A172 (cell line): Measurements from ENCODE around the gene COL16A1. TPM values are rescaled to one million over a fixed set of nuclear protein-coding genes. Genes with fewer than 3 reads are reported as not detected.
"Not testable (repeated sequence)": the region's sequence is repeated elsewhere in the genome, so short reads cannot be mapped to it uniquely, and the experiment has no call there.

Experiments
- DNase-seq: peaks from one replicate; pipeline ENCODE4 v3.0.0-alpha.2; 2015; ENCODE audit warnings: low spot score
- total RNA-seq: library from RNA; depleted of rRNA; stranded (reverse); fragments of >200 nt; shearing (Covaris generic); gene quantifications from 2 replicates; pipeline ENCODE4 v1.2.3, GENCODE V29; 2014

Gene COL16A1
- total RNA-seq, 1 experiment from 2014 or later, result 12.7 TPM

DNA sequence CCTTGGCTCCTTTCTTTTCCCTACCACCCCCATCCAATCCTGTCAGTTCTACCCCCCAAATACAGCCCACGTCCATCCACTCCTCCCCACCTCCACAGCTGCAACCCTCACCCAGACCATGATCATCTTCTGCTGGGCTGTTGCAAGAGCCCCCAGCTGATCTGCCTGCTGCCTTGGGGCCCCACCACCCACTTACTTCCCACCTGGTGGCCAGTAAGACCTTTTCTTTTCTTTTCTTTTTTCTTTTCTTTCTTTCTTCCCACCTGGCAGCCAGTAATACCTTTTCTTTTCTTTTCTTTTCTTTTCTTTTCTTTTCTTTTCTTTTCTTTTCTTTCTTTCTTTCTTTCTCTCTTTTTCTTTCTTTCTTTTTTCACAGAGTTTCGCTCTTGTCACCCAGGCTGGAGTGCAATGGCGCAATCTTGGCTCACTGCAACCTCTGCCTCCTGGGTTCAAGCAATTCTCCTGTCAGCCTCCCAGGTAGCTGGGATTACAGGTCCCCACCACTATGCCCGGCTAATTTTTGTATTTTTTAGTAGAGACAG, 3.3 kb upstream of the COL16A1 start:
- DNase-seq, result not testable (repeated sequence)

DNA sequence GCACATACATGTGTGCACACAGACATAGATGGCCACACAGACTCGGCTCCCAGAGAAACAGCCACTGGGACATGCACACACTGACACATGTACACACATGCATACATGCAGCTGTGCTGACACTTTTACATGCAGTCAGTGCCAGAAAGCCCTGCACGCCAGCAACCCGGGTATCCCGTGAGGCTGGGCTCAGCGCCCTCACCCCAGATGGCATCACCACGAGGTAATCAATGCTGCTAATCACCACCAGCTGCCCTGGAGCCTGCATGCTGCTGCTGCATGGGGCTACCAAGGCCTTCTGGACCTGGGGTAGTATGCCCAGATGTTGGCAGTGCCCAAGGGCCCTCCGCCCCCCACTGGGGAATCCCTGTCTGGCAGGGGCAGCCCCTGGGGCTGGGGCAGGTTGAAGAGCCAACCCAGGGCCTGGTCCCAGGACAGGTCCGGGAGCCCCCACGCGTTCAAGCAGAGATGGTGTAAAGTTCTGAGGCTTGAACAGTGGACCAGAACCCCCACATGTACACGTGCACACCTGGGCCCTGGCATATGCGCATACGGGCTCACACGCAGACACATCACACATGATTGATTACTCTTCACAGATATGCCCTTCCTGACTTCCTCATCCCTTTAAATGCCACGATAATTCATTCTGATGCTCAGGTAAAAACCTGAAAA, 2.7 kb upstream of the COL16A1 start:
- no peak for DNase-seq

DNA sequence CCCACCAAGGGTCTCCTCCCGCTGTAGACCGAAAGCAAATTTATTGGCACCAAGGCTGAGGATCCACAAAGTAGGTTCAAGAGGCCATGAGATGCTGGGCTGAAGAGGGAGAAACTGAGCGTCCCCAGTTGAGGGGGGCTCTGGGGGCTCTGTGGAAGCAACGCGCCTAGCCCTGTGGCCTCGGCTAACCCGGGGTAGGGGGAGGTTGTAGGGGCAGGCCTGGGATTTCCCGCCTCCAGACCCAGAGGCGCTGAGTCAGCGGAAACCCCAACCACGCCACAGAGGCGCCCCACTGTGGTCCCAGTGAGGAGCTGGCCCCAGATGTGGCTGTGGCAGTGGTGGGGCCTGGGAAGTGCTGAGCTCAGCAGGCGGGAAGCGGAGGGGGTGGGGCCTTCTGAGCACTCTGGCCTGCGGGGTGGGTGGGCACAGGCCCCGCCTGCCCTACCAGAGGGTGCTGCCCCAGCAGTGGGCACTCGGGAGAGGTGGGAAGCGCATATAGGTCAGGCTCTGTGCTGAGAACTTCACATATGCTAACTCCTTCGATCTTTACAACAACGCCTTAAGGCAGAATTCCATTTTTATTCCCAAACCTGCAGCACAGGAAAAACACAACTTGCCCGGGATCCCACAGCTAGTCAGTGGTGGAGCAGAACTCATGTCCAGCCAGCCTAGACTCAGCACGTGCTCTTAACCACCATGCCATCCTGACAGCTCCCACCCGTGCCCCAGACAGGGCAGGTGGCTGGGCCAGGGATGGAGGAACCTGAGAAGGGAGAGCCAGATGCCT, 1.5 kb upstream of the COL16A1 start:
- DNase-seq, result no peak

DNA sequence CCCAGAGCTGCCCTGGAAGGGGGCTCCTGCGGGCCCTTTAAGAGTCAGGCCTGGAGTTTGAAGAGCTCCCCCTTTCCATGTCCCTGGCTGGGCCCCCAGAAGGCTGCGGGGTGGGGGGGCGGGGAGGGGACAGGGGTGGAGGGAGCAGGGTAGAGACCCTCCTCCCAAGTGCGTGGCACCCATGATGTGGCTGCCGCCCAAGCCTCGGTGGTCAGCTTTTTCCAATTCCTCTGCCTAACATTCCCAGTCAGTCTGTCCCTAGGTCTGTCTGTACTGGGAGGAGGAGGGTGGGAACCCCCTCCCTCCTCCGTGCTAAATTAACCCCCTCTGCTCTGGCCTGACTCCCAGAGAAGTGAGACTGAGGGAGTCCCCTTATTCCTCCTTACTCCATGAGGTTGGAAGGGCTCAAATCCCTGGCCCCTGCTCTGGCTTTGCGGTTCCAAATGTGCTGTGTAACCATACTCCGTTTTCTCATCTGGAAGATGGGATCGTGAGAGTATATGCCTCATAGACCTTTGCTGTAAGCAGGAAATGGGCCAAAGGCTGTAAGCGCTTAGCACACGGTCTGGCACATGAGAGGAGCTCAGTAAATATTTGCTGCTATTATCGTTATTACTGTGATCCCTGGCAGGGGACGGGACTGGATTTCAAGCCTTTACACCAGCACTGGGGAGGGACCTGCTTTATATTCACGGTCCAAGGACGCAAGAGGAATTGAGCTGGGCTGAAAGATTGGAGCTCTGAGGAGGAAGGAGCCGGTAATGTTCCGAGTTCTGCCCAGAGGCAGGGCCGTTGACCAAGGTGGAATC, 658 bp upstream of the COL16A1 start:
- DNase-seq, result no peak

DNA sequence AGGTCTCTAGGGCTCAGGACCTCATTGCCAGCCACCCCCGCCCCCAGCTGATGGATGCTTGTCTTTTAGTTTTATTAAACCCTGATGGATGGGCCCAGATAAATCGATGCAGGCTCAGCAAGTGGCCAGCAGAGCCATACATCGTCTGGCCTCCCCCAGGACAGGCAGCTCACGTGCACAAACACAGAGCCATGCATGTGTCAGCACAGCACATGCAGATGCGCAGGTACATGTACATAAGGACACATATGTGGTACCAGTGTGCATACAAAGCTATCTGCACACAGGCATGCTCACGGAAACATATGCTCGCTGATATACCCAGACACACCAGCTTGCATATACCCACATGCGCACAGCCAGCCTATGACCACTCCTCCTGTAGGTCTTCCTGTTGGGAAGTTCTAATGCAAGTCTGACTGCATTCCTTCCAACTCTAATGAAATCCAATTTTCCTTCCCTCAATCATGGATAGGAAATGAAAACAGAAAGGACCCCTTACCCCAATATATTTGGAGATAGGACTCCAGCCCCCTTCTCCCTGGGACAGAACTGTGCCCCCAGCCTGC, 897 bp downstream of the COL16A1 start:
- no peak for DNase-seq

DNA sequence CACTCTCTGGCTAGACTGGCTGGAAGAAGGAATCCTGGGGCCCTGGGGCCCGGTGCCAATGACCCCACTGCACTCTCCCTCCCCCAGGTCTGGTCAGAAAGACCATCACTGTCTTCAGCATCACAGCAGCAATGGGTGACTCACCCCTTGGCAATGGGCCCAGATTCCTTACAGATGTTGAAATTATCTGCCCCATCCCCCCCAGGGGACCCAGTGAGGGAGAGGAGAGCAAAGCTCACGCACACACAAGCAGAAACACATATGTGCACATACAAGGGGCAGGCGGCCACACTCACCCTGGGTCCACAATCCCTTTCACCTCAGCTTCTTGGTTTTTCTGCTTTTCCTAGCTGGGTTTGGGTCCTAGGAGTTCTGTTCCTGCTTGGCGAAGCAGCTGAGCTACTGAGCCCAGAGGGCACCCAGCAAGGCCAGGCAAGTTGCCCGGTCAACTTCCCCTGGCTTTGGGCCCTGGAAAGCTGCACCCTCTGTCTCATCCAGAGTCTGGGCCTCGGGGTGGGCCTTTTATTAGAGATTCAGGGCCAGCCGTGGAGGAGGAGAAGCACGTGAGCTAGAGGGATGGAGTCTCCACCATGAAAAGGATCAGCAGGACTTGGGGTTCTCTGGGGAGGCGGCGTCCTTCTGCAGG, 2.6 kb downstream of the COL16A1 start:
- DNase-seq, result peak; percentile 92

DNA sequence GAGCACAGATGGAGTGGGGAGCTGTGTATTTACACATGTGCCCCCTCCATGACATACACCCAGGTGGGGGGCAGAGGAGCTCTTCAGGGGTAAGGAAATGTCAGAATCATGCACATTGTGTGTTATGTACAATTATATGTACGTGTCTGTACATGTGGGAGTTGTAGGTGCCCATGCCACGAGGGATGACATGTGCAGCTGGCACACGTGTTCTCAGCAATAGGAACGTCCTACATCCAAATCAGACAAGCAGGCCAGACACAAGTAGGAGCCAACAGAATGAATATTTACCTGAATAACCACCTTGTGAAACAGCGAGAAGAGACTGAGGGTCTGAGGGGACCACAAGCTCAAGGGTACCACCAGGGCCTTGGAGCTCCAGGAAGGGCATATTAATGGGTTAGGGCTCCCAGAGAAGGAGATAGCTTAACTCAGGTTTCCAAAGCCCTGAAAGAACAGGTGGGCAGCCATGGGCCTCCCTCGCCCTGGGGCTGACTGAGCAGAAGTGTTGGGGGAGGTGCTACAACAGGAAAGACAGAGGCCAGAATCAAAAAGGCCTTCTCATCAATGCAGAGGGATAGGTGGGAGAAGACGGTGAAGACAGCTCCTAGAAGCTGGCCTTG, 3.2 kb downstream of the COL16A1 start:
- no peak for DNase-seq

DNA sequence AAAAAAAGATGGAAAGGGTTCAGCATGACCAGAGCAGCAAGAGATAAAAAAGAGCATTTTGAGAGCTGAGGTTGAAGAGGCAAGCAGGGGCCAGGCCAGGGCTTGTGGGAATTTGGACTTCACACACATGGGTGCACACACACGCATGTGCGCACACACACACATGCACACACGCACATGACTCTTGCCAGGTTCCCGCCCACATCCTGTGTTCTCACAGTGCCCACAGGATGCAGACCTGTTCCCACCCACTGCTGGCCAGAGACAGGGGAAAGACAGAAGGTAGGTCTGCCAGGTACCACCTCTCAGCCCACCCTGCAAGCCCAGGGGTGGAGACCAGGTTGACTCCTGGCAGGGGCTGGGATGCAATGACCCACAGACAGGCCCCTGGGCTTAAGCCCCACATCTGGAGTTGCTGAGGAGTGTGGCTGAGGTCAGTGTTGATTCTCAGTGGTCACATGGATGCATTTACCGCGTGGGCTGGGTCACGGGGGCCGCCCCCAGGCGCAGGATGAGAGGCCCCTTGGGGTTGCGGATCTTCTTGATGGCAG, 4.4 kb downstream of the COL16A1 start:
- DNase-seq, result no peak

DNA sequence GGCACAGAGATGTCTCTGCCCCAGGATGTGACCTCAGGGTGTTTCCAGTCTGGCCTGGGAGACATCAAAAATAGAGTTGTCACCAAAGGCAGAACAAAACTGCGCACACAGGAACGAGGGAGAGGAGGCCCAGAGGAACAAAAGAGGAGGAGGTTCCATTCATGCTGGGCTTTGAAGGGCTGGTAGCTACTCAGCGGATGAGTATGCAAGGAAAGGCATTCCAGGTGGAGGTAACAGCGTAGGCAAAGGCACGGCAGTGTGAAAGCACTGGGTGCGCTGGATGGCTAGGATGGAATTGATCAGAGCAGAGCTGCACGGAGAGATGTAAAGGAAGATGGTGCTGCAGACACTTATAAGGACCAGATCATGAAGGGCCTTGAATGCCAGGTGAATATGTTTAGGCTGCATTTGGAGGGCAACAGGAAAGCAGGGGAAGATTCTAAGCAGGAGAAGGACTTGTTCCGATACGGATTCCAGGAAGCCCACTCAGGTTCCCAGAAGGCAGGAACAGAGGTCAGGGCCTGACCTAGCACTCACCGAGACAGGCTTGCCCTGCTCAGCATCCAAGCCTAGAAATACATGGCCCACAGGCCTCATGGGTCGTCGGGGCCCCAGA, 6.3 kb downstream of the COL16A1 start:
- DNase-seq, result no peak

DNA sequence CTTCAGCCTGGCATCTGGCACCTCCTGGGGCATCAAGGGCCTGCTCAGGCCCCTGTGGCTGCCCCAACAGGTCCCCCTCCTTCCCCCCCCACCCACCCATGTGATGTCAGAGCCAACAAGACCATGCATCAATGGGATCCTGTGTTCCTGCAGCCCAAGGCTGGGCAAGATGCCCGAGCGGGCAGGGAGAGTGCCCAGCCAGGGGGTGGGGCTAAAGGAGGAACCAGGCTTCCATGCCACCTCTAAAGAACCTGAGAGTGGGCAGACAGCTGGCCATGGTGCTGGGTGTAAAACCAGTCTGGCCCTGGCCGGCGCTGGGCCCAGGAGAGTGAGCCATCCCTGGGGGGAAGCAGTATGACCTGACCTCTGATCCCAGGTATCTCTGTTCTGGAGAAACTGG, 7.6 kb downstream of the COL16A1 start:
- no peak for DNase-seq

DNA sequence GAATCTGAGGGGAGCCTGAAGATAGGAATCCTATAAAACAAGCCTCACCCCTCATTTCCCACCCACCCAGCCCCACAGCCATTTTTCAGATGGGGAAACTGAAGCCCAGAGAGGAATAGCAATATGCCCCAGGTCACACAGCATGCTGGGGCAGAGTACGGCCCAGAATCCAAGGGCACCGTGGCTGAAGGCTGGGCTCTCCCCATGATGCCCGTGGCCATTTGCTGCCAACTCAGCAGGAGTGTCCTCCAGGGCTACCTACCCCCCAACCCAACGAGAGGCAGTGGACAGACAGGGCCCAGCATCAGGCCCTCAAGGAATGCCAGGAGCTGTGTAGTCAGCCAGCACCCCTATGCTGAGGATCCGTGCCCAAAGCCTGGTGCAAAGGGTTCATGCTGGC, 8.5 kb downstream of the COL16A1 start:
- no peak for DNase-seq

DNA sequence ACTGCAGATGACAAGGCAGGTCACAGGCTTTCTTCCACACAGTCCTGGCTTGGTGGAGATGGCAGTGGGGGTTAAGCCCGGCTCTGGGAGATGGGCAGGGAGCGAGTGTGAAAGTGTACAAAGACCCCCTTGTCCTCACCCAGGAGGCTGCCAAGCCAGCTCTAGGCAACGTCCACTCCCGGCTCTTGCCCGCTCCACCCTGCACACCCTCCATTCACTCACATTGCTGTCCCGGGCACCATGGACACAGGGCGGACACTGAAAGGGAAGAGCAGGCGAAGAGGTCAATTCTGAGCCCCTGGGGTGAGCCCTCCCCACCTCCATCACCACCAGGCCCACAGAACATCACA, 8.9 kb downstream of the COL16A1 start:
- DNase-seq, result no peak

DNA sequence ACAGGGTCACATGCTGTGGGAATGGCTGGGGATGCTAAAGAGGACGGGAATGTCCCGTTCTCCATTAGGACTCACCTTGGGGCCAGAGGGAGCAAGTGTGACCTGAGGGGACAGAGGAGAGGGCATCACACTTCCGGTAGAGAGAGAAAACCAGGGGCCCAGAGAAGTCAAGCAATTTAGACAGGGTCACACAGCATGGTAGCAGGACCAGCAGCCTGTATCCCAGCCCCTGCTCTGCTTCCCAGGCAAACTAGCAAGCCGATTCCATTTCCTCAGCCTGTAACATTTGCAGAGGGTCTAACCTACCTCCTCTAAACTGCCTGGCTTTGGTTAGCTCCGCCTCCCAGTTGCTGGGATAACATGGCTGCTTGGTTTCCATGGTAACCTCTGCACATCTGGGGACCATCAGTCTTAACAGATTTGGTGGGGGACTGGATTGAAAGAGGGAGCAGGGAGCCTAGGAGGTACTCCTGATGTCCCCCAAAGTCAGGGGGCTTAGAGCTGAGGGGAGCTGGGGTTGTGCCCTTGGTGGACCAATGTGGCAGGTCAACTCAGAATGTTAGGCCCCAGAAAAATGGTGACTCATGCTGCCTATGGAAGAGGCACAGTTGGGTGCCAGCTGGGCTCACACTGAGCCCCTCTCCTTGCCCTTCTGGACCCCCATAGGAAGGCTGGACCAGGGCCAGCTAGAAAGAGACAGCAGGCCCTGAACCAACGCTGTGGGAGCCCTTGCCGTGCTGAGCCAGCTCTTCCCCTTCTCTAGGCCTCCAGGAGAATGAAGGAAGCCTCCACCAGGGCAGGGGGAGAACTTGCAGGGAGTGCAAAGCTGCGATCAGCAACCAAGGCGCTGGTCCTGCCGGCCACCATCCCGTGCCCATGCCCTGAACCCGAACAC, 9.5 kb downstream of the COL16A1 start:
- no peak for DNase-seq

DNA sequence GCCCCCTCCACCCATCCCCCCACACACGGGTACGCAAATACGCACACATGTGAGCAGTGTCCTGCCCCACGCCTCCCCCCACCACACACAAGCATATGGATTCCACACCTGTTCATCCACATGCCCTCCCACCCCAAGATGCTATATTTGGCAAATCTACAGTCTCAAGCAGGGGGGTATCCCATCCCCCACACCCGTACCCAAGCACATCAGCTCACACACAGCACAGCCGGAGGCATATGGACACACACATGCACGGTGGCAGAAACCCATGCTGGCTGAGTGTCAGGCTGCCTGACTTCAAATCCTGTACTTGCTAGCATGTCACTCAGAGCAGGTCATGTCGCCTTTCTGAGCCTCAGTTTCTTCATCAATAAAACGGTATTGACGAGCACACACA, 10.6 kb downstream of the COL16A1 start:
- DNase-seq, result no peak

DNA sequence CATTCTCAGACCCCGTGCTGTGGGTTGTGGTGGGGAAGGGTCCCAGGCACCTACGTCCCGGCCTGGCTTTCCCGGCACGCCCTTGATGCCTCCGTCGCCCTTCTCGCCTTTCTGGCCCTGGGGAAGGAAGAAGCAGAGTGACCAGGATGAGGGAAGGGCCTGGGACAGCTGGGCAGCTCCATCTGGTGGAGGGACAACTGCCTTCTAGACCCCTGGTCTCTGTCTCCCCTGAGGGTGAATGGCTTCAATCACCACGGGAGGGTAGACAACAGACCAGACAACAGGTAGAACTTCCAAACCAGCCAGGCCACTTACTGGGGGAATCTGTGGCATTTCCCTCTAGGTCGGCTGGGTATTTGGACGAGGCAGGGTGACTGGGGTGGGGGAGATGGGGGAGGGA, 11.9 kb downstream of the COL16A1 start:
- no peak for DNase-seq

DNA sequence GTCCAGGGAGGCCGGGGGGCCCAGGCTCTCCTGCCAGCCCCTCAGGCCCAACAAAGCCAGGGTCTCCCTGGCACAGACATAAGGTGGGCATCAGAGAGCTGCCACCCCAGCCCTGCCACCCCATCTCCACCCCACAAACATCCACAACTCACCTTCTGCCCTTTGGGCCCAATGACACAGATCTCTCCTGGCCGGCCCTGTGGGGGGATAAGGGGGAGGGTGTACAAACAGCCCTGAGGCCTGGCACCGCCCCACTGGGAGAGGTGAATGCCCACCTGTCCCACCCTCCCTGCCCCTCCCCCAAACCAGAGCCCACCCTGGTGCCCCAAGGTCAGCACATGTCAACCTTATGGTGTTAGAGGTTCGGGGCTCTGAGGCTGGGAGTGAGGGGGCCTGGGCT, 12.4 kb downstream of the COL16A1 start:
- no peak for DNase-seq

DNA sequence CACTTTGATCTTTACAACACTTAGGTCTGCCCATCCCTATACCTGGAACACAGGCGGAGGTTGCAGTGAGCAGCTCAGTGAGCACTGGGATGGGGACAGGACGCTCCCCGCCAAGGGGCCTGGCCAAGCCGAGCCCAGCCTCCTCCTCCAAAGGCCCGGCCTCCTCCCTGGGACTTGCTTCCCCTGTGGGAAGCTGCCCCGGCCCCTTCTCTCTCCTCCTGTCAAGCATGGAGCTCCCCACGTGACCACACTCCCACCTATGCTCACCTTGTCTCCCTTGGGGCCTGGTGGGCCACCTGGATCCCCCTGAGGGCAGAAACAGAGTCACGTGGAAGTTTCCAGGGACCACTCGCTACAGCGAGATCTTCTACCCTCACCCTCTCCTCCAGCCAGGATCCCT, 12.9 kb downstream of the COL16A1 start:
- no peak for DNase-seq

DNA sequence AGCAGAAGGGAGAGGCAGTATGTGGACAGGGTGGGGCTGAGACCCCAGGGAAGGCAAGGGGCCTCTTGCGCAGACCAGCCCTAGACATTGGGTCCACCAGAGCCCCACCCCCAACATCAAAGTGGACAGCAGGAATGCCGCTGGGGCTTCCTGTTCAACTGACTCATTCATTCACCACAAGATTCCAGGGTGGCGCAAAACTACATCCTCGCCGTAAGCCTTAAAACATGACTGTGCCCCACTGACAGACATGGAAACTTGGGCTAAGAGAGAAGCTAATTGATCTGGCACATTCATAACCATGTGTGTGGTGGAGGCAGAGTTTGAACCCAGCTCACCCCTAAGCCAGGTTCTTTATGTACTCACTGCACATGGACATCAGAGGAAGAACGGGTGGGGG, 14.0 kb downstream of the COL16A1 start:
- DNase-seq, result peak; percentile 91

DNA sequence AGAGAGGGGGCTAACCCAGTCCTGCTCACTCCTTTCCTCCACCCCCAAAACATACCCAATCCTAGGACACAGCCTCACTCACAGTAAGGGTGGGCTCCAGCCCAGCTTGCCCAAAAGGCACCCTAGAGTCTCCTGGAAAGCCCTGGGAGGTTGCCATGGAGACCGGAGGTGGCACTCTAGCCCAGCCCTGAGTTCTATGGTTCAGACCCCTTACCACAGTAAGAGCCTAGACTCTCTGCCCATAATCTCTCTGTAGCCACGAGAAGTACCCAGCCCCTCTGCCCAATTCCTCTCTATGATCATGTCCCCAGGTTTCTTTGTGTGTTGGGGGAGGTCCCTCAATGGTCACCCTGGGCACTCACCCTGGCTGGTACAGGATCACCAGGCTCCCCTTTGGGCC, 14.4 kb downstream of the COL16A1 start:
- no peak for DNase-seq
